Measurements from ENCODE around the gene MLLT6.

Gene MLLT6

DNA sequence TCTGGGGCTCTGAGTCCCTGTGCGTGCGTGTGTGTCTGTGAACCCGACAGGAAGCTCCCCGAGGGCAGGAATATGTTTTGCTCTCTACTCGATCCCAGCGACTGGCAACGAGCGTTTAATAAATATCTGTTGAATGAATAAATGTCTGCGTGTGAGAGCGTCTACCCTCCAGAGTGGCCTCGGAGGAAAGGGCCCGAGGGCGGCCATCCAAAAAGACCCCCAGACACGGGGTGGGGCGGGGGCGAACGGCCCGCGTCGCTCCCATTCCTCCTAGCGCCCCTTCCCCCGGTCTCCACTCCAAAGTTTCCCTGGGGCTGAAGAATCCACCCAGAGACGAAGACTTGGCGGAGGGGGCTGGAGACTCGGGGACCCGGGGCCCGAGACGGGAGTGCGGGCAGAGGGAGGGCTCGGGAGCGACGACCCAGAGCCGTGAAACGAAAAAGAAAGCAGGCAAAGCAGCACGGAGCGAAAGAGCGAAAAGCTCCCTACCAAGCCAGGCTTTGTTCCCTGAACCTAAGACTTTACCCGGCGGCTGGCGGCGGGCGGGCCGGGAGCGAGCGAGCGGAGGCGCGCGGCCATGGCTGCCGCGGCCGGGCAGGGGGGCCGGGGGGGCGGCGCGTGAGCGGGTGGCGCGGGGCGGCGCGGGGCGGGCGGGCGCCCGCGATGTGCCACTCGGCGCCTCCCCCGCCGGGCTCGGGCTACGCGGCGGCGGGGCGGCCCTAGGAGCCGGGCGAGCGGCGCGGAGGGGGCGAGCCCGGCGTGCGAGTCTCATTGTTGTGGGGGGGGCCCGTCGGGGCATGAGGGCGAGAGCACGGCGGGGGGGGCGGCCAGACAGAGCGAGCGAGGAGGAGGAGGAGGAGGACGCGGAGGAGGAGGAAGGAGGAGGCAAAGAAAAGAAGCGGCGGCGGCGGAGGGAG is at the start of gene MLLT6:
Gene MLLT6 (plus strand): TSS at position 668 of the 917 bp plus-strand sequence. CDS start 360 bp downstream, outside the sequence.
- DNase-seq, result peak; percentile 52 to 66

DNA sequence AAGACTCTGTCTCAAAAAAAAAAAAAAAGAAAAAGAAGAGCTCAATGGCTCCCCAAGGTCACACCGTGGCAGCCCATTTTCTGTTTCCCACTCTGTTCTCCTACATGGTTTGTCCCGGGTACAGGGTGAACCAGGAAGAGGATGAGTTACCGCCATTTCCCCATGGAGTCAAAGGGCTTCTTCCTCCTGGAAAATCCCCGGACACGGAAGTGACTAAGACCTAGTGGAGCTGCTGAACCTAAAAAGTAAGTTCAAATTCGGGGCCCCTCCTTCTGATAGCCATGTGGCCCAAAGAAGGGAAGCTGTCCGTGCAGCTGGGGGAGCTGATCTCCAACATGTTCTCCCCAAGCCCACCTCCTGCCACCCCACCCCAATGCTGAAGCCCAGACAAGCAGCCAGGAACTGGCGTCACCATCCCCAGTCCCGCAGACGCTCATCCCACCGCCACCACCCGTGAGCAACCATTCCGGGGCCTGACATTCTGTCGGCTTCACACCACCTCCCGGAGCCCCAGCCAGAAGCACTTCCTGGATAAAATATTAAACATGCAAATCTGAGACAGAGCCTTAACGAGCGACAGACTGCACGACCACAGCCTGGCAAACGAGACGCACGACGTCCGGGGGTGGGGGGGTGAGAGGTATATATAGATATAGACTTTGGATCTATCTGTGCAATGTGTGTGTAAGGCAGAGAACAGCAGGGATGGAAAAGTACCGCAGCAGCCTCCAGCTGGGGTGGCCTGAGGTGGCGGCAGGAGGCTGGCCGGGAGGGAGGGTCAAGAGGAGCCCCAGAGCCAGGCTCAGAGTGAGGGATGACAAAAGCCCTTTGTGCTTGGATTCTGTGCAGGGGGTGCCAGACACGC is 47.9 kb upstream of the MLLT6 start:
- DNase-seq, result no peak

DNA sequence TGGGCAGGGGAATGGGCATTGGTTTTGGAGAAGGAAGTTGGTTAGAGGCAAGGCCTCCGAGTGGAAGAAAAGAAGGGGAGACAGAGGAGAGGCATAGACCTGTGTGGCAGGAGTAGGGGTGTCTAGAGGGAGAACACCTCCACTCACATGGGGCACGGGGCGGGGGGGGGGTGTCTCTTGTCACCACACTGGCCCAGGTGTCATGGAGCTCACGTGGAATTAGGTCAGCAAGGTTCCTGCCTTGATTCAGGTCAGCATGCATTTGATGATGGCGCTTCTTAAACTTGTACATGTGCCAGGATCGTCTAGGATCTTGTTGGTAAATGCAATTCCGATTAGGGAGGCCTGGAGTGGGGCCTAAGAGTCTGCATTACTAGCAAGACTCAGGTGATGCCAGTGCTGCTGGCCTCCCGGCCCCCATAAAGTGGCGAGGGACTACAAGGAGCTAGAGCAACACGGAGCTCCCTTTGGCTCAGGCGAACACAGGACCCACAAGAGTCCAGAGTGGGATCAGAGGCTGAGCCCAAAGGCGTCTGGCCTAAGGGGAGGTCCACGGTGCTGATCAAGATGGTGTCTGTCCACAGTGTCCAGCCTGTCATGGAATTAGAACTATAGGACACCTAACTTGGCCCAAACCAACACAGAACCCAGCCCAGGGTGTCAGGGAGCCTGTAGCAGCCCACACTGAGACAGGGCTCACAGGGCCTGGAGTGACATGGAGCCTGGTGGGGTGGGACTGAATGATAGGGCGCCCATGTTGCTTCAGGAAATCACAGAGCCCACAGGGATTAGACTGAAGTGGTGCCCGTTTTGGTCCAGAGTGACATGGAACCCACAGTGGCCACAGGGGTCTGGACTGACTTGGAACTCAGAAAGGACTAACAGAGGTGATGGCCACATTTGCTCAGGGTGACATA is 47.0 kb upstream of the MLLT6 start:
- DNase-seq, result no peak

DNA sequence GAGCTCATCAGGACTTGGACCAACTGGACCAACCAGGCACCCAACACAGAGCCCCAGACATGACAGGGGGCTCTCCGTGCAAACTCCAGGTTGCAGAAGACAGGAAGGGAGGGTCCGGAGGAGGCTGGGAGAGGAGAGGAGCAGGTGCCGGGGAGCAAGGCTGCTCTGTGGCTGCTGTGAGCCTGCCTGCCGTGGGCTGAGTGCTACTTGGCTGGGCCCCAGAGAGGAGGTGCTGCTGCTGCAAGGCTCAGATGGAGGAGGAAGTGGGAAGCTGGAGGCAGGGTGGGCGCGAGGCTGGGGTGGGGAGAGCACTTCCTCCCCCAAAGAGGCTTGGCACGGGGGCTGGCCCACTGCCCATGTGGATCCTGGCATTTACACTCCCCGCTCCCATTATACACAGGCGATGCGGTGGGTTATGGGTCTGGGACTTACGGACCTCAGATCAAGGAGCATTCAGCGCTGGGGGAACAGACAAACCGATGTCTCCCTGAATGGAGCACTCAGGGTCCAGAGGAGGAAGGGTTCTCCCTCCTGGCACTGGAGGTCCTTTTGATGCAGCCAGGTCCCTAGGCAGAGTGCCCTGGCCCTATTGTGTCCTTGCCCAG is 46.2 kb upstream of the MLLT6 start:
- no peak for DNase-seq

DNA sequence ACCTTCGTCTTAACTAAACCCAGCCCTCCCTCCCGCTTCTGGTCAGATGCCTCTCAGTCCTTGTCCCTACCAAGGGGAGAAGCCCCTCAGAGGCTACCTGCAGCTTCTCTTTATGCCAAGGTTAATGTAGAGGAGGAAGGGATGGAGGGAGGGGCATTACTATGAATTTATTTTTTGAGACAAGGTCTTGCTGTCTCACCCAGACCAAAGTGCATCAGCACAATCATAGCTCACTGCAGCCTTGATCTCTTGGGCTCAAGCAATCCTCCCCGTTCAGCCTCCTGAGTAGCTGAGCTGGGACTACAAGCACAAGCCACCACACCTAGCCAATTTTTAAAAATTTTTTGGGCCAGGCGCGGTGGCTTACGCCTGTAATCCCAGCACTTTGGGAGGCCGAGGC is 45.7 kb upstream of the MLLT6 start:
- no peak for DNase-seq

DNA sequence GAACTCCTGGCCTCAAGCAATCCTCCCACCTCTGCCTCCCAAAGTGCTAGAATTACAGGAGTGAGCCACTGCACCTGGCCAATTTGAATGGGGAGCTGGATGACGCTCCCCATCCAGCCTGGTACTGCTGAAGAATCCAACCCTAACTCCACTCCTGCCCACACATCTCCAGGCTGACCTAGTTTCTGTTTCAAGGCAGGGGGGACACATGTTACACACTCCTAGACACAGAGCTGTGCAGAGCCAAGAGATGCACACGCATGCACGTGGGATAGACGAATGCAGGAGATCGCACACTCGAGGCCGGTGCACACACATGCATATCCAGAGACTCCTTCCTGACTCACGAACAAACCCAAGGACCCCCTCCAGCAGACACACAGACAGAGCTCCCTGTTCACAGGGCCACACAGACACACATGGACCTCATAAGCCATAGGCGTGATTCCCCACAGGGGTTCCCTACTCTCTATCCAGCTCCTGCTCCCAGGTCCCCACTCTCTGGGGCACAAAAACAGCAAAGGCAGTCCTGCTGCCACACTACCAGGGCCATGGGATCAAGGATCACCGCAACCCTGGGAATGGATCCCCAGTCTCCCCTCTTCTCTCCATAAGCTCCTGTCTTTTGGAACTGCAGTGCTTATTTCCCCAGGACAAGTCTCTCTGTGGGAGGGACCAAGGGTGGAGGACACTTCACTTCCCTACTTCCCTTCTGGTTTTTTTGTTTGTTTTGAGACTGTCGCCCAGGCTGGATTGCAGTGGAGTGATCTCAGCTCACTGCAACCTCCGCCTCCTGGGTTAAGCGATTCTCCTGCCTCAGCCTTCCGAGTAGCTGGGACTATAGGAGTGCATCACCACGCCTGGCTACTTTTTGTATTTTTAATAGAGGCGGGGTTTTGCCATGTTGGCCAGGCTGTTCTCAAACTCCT is 44.7 kb upstream of the MLLT6 start:
- DNase-seq, result no peak

DNA sequence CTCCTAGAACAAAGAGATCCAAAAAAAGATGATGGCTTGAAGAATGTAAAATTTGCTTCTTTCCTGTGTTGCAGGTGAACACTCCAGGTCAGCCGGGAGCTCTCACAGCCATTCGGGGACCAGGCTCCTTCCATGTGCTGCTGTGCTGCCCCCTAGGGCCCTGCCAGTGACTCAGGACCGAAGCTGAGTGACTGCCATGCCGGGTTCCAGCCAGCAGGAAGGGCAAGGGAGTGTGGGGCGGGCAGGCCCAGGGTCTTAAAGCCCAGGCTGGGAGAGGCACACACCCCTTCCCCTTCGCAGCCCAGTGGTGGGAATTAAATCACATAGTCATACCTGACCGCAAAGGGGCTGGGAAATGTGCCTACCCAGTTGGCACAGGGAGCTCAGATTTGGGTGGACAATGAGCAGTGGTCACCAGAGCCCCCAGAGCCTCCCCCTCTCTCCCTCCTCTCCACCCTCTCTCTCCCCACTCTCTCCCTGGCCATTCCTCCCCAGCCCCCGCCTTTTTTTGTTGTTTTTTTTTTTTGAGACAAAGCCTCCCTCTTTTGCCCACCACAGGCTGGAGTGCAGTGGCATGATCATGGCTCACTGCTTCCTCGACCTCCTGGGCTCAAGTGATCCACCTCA is 41.8 kb upstream of the MLLT6 start:
- DNase-seq, result peak in 1 of 2 donors; percentile 5

DNA sequence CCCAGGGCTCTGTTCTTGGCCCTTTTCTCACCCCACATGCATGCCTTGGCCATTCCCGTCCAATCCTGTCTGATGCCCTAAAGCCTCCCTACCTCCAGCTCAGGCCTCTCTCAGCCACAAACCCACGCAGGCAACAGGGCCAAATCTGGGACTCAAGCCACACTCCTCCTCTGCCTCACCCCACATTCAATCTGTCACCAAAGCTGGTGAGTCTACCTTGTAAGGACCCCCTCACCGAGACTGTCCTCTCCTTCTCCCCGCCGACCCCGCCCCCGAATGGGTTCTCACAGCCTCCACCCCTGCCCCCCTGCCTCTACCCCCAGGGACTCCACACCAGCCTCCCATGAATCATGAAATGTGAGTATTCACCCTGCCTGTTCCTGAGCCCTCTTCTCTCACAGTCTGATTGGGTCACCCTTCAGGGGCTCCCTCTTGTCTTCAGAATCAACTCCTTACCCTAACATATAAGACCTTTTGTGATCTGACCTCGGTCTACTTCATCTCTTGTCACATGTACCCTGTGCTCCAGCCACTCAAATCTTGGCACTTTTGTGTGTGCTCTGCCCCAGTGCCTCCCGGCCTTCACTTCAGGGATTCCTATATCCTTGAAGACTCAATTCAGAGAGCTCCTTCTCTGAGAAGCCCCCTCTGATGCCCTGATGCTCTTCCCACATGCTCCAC is 41.0 kb upstream of the MLLT6 start:
- DNase-seq, result no peak

DNA sequence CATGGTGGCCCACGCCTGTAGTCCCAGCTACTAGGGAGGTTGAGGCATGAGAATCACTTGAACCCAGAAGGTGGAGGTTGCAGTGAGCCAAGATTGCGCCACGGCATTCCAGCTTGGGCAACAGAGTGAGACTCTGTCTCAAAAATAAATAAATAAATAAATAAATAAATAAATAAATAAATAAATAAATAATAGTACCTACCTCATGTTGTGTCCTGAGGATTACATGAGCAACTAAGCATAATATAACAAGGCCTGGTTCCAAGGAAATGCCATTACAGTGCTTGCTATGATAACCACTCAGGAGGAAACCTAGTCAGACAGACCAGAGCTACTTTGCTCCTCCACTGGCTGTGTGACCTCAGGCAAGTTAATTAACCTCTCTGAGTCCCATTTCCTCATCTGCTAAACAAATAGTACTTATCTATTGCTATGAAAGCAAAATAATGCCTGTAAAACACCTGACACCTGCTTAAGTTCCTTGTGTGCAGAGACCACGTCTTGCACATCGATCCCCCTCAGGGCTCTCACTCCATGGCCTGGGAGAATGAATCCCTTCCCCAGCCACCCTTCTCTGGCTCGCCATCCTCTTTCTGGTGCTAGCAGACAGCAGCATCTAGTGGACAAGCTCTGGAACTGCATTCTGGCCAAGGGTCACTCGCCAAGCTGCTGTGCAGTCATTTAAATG is 37.8 kb upstream of the MLLT6 start:
- peak; percentile 30 to 42 for DNase-seq

DNA sequence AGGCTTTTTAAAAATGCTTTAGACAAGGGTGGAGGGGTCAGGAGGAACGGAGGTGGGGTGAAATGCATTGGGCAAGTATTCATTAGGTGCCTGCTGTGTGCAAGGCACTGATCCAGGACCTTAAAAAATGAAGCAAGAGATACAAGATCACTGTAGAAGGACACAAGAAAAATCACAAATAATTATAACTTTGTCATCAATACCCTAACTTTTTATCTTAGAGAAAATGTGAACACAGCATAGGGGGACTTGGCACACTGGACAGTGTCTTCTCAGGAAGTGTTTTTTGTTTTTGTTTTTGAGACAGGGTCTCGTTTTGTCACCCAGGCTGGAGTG is 37.3 kb upstream of the MLLT6 start:
- no peak for DNase-seq

DNA sequence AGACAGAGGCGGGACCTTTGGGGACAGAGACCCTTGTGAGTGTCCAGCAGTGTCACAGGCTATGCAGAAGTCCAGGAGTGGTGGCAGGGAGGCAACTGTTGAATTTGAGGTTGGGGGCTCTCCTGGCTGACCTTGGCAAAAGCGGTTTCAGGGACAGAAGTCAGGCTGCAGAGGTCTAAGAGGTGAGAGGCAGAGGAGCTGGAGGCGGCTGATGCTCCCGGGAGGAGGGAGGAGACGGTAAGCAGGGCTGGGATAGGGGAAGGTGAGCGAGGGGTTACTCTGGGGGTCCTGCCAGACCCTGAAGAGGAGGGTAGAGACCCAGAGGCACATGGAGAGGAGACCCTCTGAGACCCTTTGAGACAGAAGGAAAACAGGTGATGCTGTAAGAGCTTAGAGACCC is 35.6 kb upstream of the MLLT6 start:
- no peak for DNase-seq

DNA sequence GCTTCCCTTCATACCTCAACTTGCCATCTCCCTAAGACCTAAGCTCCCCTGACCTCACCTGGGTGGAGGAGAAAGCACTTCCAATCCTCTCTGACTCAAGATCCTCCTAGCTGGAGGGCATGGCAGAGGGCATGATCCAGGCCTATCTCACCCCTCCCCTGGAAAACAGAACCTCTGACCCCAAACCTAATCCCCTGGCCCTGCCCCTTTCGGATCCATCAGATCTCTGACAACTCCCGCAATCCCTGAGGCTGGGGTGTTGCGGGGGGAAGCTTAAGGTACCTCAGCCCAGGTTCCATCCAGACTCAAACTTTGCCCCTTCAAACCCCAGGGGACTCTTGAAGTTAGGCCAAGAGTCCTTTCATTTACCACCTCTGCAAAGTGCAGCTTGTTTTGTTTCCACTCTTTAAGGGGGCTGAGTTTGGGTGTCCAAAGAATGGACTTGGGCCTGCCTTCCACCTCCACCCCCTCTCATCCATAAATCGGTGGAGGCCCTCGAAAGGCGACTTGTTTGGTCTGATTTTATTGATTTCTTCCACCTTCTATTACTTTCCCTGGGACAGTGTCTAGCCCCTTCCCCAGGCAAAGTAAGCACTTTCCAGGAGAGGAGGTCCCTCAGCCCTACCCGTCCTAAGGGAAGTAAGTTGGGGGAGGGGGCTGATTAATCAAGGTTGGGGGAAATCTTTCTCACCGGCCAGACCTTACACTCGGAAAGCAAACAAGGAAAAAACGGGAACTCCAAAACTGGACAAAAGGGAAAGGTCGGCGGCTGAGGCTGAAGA is 32.9 kb upstream of the MLLT6 start:
- no peak for DNase-seq

DNA sequence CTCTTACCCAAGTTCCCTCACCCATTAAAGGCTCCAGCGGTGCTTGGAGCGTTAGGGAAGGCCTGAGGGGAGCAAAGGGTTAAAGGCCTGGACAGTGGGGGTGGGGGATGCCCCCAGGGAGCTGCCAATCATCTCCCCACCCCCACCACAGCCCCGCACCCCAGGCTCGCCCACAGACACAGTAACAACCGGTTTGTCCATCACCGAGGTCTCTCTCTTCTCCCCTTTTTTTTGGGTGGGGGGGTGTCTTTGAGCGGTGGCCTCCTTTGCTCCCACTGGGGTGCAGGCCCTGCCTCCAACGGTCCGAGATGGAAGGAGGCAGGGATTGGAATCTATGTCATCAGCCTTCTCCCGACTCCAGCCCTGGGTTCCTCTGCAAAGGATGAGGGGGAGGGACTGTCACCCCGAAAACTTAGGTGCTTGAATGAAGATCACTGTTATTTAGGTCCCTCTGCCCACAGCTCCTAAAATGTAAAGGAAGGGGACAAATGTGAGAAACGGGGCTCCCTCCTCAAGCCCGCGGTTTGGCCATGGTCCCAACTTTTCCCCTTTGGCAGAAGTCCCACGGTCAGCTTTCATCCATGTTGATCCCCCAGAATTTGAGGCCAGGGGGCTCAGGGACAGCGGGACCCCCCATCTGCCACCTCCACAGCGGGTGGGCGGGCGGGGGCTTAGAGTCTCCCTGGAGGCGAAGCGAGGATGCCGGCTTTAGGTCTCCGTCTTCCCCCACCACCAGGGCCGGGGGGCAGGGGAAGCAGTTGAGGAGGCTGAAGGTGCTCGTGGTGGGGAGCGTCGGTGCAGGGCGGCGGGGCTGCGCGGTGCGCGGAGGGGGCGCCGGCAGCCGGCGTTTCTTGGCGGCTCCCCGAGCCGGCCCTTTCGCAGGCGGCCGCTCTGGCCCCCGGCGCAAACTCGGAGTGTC is 32.0 kb upstream of the MLLT6 start:
- DNase-seq, result no peak

DNA sequence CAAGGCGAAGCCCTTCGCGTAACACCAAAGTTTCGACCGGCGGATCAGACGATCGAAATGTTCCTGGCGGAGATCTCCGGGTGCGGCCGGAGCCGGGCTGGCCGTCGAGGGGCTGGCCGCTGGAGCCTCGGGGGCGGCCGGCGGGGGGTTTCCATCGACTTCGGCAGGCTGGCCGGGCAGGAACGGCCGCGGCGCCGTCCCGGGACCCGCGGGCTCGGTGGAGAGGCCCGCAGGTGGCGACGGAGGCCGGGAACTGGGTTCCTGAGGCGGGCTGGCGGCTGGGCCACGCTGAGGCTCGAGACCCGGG is 31.4 kb upstream of the MLLT6 start:
- no peak for DNase-seq

DNA sequence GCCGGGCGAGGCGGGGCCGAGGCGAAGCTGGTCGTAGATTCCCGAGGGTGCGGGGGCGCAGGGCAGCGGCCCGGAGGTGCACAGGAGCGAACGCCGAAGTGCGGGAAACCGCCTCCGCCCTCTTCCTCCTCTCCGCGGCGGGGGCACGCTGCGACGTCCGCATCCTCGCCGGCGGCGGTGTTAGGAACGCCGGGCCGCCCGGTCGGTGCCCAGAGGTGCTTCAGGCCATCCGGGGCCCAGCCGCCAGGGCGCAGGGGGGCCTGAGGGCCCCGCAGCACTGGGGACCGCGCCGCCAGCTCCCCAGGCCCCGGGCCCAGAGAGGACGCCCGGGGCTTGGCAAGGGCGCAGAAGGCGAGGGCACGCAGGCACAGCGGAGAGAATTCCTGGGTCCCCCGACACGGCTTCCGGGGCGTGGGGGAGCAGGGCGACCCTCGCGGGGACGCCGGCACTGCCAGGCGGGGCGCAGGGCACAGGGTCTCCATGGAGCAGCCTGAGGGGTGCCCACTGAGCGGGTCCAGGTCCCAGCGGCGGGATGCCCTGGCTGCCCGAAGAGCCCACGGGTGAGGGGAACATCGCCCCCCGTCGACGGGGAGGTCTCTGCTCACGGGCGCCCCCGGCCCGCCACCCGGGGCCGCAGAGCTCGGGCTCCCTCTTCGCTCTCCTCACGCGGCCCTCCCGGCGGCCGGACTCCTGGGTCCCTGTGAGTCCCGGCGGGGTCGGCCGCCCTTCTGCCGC is 30.9 kb upstream of the MLLT6 start:
- no peak for DNase-seq

DNA sequence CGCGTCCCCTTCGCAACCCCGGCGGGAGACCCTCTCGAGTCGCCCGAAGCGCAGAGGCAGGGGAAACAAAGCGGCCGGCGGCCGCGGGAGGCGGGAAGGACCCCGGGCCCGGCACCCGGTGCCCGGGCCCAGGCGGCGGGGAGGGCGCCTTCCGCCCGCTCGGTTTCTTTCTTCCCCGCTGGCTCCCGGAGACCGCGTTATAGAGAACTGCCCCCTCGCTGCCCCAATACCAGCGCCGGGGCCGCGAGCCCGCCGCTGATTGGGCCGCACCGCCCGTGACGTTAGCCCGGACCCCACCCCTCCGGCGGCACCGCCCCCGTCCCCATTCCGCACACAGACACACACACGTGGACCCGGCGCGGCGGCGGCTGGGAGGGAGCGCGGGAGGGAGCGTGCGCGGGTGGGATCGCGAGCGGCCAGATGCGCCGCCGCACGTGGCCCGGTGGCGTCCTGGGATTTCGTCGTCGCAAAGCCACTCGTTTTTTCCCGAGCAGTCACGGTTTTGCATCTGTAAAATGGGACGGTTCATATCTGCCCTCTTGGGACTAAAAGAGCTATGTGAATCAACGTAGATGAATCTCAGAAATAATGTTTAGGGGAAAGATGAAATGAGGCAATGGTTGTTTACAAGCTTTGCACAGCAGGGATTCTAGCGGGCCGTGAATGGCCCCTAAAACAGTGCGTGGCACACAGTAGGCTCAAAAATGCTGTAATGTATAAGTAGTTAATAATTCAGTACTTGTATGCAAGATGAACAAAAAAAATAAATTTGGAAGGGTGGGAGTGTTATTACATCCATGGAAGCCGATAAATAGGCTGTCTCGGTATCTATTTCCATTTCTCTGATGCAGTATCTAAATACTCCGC is 30.1 kb upstream of the MLLT6 start, which contains the start of gene EPOP:
Gene EPOP (minus strand): TSS at position 209 of the 867 bp plus-strand sequence. CDS start 462 bp downstream, outside the sequence.
- peak in 1 of 2 donors; percentile 68 for DNase-seq
